ENCODE data around the gene TIAM1.

TIAM1 gene

DNA sequence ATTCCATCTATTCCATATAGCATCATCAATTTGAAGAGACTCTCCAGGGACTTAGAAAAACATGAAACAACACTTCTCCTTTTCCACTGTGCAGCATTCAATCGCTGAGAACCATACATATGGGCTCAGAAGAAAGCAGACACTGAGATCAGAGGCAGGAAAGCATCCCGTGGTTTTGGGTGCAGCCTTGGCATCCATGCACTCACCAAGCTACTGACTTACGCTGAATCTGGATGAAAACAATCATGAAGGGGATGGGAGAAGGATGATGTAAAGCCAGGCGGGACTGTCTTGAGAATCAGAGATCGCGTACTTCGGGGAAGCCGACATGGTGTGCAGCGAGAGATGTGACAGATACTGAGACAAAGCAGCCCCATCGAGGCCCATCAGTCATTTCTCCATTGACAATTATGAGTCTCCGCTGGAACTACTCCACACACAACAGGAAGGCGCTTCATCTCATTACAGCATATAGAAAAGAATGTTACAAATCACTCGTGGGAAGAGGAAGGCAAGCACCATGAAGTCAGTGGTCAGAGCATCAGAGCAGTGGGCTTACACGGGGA is 2.3 kb upstream of the TIAM1 start:
- Histone ChIP-seq H3K36me3 (ENCODE audit: control insufficient read depth in 1 of 2, insufficient read depth in 2 of 2, low read length in 2 of 2) (no peaks in the 10 kb centered on the region), H3K18ac (ENCODE audit: low read length) (no peak overlapping the region), H3K79me1 (ENCODE audit: low read length) (peaks cover 7% of the 10 kb centered on the region), H3K14ac (ENCODE audit: low read length) (no peak overlapping the region), H2BK5ac (ENCODE audit: low read depth, low read length, poor library complexity) (no peak overlapping the region), H3K4ac (ENCODE audit: low read depth, low read length) (no peak overlapping the region), H4K12ac (ENCODE audit: low read depth, low read length) (no peak overlapping the region), H3K4me3 (ENCODE audit: low read depth, low read length) (no peak overlapping the region), H3K27me3 (ENCODE audit: insufficient read depth, low read length) (no peaks in the 10 kb centered on the region), H3K23ac (ENCODE audit: low read length) (no peak overlapping the region), H3K4me2 (ENCODE audit: low read length) (no peak overlapping the region), H2AK5ac (ENCODE audit: low read length) (no peak overlapping the region), H3K9ac (ENCODE audit: low read length) (no peak overlapping the region), H3K79me2 (ENCODE audit: control insufficient read depth, insufficient read depth, low read length, poor library complexity) (peaks cover 6% of the 10 kb centered on the region), H3K4me1 (ENCODE audit: control insufficient read depth in 1 of 2, insufficient read depth in 2 of 2, low read length in 2 of 2) (peaks cover 6 to 14% of the 10 kb centered on the region in 2 experiments), H2AFZ (ENCODE audit: insufficient read depth, low read length, poor library complexity) (no peak overlapping the region), H2BK12ac (ENCODE audit: low read length) (no peak overlapping the region), H2BK120ac (ENCODE audit: insufficient read depth, low read length, poor library complexity) (no peak overlapping the region), H4K8ac (ENCODE audit: low read depth, low read length) (no peak overlapping the region), H4K91ac (ENCODE audit: low read depth, low read length) (no peak overlapping the region), H3K9me3 (ENCODE audit: insufficient read depth, low read depth, low read length) (no peaks in the 10 kb centered on the region), H3K27ac (ENCODE audit: low read depth, low read length) (no peak overlapping the region)
- DNase-seq = no peak
- no CpG with 5 or more reads among the region's 14 CpGs for whole genome bisulfite sequencing (ENCODE audit: extremely low coverage, insufficient coverage, insufficient read length)

DNA sequence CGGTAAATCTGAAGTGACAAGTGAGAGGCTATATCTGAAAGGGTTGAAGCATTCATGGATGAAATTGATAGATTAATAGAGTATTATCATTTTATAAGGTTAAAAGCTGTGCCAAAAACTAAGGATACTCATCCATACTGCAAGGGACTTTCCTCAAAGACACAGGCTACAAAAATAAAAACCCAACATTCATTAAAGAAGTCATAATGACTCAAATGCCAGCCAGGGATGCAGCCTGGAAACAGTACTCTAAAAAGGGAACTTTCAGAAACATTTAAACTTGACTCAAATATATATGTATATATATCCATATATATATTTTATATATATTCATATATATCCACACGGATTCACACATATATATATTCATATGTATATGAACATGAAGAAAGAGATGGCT is 1.1 kb upstream of the TIAM1 start:
- Histone ChIP-seq H2BK120ac (ENCODE audit: insufficient read depth, low read length, poor library complexity) (no peak overlapping the region), H3K4me3 (ENCODE audit: low read depth, low read length) (no peak overlapping the region), H2BK12ac (ENCODE audit: low read length) (no peak overlapping the region), H3K27me3 (ENCODE audit: insufficient read depth, low read length) (no peaks in the 10 kb centered on the region), H4K12ac (ENCODE audit: low read depth, low read length) (no peak overlapping the region), H2AFZ (ENCODE audit: insufficient read depth, low read length, poor library complexity) (no peak overlapping the region), H3K4me2 (ENCODE audit: low read length) (no peak overlapping the region), H3K9me3 (ENCODE audit: insufficient read depth, low read depth, low read length) (no peaks in the 10 kb centered on the region), H3K4me1 (ENCODE audit: control insufficient read depth in 1 of 2, insufficient read depth in 2 of 2, low read length in 2 of 2) (peaks cover 6 to 14% of the 10 kb centered on the region in 2 experiments), H3K18ac (ENCODE audit: low read length) (no peak overlapping the region), H4K91ac (ENCODE audit: low read depth, low read length) (no peak overlapping the region), H4K8ac (ENCODE audit: low read depth, low read length) (no peak overlapping the region), H3K23ac (ENCODE audit: low read length) (no peak overlapping the region), H3K36me3 (ENCODE audit: control insufficient read depth in 1 of 2, insufficient read depth in 2 of 2, low read length in 2 of 2) (no peaks in the 10 kb centered on the region), H3K79me1 (ENCODE audit: low read length) (peaks cover 6% of the 10 kb centered on the region), H3K14ac (ENCODE audit: low read length) (no peak overlapping the region), H3K27ac (ENCODE audit: low read depth, low read length) (no peak overlapping the region), H3K4ac (ENCODE audit: low read depth, low read length) (no peak overlapping the region), H2AK5ac (ENCODE audit: low read length) (no peak overlapping the region), H2BK5ac (ENCODE audit: low read depth, low read length, poor library complexity) (no peak overlapping the region), H3K9ac (ENCODE audit: low read length) (no peak overlapping the region), H3K79me2 (ENCODE audit: control insufficient read depth, insufficient read depth, low read length, poor library complexity) (peaks cover 6% of the 10 kb centered on the region)
- WGBS (ENCODE audit: extremely low coverage, insufficient coverage, insufficient read length) = no CpG with 5 or more reads among the region's 2 CpGs
- no peak for DNase-seq

DNA sequence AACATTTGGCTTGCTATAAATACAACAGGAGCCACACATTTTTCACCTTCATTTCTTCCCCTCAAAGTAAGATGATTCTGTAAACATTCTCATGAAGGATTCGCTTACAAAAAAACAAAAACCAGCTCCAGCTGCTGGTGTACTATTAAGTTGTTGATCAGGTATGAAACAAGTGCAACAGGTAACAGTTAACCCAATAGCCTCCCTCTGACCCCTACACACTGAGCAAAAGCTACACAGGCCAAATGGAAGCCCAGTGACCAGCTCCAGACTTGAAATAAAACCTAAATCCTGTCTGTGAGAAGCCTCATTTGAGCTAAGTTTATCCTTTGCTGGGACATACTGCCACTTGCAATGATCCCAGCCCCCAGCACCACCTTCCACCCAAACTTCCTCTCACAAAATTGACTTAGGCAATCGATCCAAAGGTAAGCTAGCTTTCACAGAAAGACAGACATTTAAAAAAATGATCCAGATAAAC is 991 bp downstream of the TIAM1 start:
- Histone ChIP-seq H2AK5ac (ENCODE audit: low read length) (no peak overlapping the region), H4K8ac (ENCODE audit: low read depth, low read length) (no peak overlapping the region), H3K79me1 (ENCODE audit: low read length) (peaks cover 6% of the 10 kb centered on the region), H2AFZ (ENCODE audit: insufficient read depth, low read length, poor library complexity) (no peak overlapping the region), H4K12ac (ENCODE audit: low read depth, low read length) (no peak overlapping the region), H3K27ac (ENCODE audit: low read depth, low read length) (no peak overlapping the region), H4K91ac (ENCODE audit: low read depth, low read length) (no peak overlapping the region), H3K14ac (ENCODE audit: low read length) (no peak overlapping the region), H2BK12ac (ENCODE audit: low read length) (no peak overlapping the region), H3K18ac (ENCODE audit: low read length) (no peak overlapping the region), H3K79me2 (ENCODE audit: control insufficient read depth, insufficient read depth, low read length, poor library complexity) (peaks cover 5% of the 10 kb centered on the region), H2BK5ac (ENCODE audit: low read depth, low read length, poor library complexity) (no peak overlapping the region), H3K9ac (ENCODE audit: low read length) (no peak overlapping the region), H3K27me3 (ENCODE audit: insufficient read depth, low read length) (no peaks in the 10 kb centered on the region), H3K4me3 (ENCODE audit: low read depth, low read length) (no peak overlapping the region), H3K23ac (ENCODE audit: low read length) (no peak overlapping the region), H3K4me1 (ENCODE audit: control insufficient read depth in 1 of 2, insufficient read depth in 2 of 2, low read length in 2 of 2) (peaks cover 13 to 22% of the 10 kb centered on the region in 2 experiments), H3K4me2 (ENCODE audit: low read length) (peak overlapping the region; percentile 75), H3K9me3 (ENCODE audit: insufficient read depth, low read depth, low read length) (no peaks in the 10 kb centered on the region), H2BK120ac (ENCODE audit: insufficient read depth, low read length, poor library complexity) (peak overlapping the region; percentile 41), H3K36me3 (ENCODE audit: control insufficient read depth in 1 of 2, insufficient read depth in 2 of 2, low read length in 2 of 2) (no peaks in the 10 kb centered on the region), H3K4ac (ENCODE audit: low read depth, low read length) (peak overlapping the region; percentile 33)
- no CpG with 5 or more reads among the region's 2 CpGs for WGBS (ENCODE audit: extremely low coverage, insufficient coverage, insufficient read length)
- no peak for DNase-seq

DNA sequence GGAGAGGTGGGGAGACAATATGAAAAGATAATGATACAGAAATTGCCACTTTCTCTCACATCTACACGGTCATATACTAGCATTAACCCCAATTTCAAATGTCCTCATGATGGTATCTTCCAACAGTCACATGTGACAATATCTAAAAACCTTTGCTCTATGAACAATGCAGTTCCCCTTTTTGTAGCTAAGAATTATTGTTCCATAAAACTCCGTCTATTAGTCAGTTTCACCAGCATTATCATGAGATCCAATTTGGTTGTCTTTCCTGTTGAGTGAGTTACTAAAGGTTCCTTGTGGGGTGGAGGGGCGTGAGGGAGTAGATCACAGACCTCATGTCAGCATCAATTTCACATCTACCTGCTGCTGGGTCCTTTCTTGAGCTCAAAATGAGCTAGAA is 1.7 kb downstream of the TIAM1 start:
- H2BK120ac ChIP-seq (ENCODE audit: insufficient read depth, low read length, poor library complexity) = no peak overlapping the region
- no peak overlapping the region for H2BK12ac ChIP-seq (ENCODE audit: low read length)
- no peak overlapping the region for H3K14ac ChIP-seq (ENCODE audit: low read length)
- no peak overlapping the region for H4K12ac ChIP-seq (ENCODE audit: low read depth, low read length)
- H4K8ac ChIP-seq (ENCODE audit: low read depth, low read length) = no peak overlapping the region
- H3K9me3 ChIP-seq (ENCODE audit: insufficient read depth, low read depth, low read length) = no peaks in the 10 kb centered on the region
- no peak overlapping the region for H2BK5ac ChIP-seq (ENCODE audit: low read depth, low read length, poor library complexity)
- H3K4ac ChIP-seq (ENCODE audit: low read depth, low read length) = peak overlapping the region; percentile 72
- no peaks in the 10 kb centered on the region for H3K27me3 ChIP-seq (ENCODE audit: insufficient read depth, low read length)
- no peak overlapping the region for H4K91ac ChIP-seq (ENCODE audit: low read depth, low read length)
- H2AK5ac ChIP-seq (ENCODE audit: low read length) = no peak overlapping the region
- H3K79me1 ChIP-seq (ENCODE audit: low read length) = peaks cover 6% of the 10 kb centered on the region
- no peak overlapping the region for H3K4me3 ChIP-seq (ENCODE audit: low read depth, low read length)
- DNase-seq = peak in 1 of 2 donors; percentile 61
- no peak overlapping the region for H3K4me2 ChIP-seq (ENCODE audit: low read length)
- H3K27ac ChIP-seq (ENCODE audit: low read depth, low read length) = no peak overlapping the region
- H2AFZ ChIP-seq (ENCODE audit: insufficient read depth, low read length, poor library complexity) = no peak overlapping the region
- H3K9ac ChIP-seq (ENCODE audit: low read length) = no peak overlapping the region
- H3K18ac ChIP-seq (ENCODE audit: low read length) = no peak overlapping the region
- no CpG with 5 or more reads among the region's 3 CpGs for WGBS (ENCODE audit: extremely low coverage, insufficient coverage, insufficient read length)
- peaks cover 5% of the 10 kb centered on the region for H3K79me2 ChIP-seq (ENCODE audit: control insufficient read depth, insufficient read depth, low read length, poor library complexity)
- no peak overlapping the region for H3K23ac ChIP-seq (ENCODE audit: low read length)
- H3K4me1 ChIP-seq (ENCODE audit: control insufficient read depth in 1 of 2, insufficient read depth in 2 of 2, low read length in 2 of 2) = peaks cover 16 to 24% of the 10 kb centered on the region in 2 experiments
- H3K36me3 ChIP-seq (ENCODE audit: control insufficient read depth in 1 of 2, insufficient read depth in 2 of 2, low read length in 2 of 2) = no peaks in the 10 kb centered on the region

Measured in trophoblast cell (in vitro differentiated cells and primary cell).